HK-2 (cell line): ENCODE data around the gene TRAF4.
"Not testable (repeated sequence)": the region's sequence is repeated elsewhere in the genome, so short reads cannot be mapped to it uniquely, and the experiment has no call there.

Experiments used
- DNase-seq: peaks from one replicate; pipeline ENCODE4 v3.0.0-alpha.2; 2018; ENCODE audit not compliant: unreplicated experiment

TRAF4 gene

GRCh38 chr17:28729950-28730330 is 13.9 kb upstream of the TRAF4 start:
- no peak for DNase-seq

- no peak for DNase-seq
These were observed 10.5 kb upstream of the TRAF4 start for GRCh38 chr17:28733346-28733745.

GRCh38 chr17:28734712-28735241 is 9.0 kb upstream of the TRAF4 start:
- DNase-seq = no peak

- DNase-seq = no peak
These were observed 8.5 kb upstream of the TRAF4 start for GRCh38 chr17:28735242-28735722.

GRCh38 chr17:28735913-28736769 is 7.7 kb upstream of the TRAF4 start:
- not testable (repeated sequence) for DNase-seq

- no peak for DNase-seq
These were observed 6.5 kb upstream of the TRAF4 start for GRCh38 chr17:28737316-28737715.

GRCh38 chr17:28737770-28738679 is 5.8 kb upstream of the TRAF4 start:
- peak; percentile 81 for DNase-seq

- no peak for DNase-seq
These were observed 5.0 kb upstream of the TRAF4 start for GRCh38 chr17:28738680-28739384.

GRCh38 chr17:28740406-28741357 is 3.1 kb upstream of the TRAF4 start:
- DNase-seq = no peak

- no peak for DNase-seq
These were observed 2.2 kb upstream of the TRAF4 start for GRCh38 chr17:28741358-28742349.

- DNase-seq = peak; percentile 74
These were observed 527 bp downstream of the TRAF4 start for GRCh38 chr17:28744104-28744971.

GRCh38 chr17:28744972-28745785 is 1.4 kb downstream of the TRAF4 start:
- peak; percentile 64 for DNase-seq

- peak; percentile 64 for DNase-seq
These were observed 2.1 kb downstream of the TRAF4 start for GRCh38 chr17:28745786-28746411.

- DNase-seq = no peak
These were observed 2.8 kb downstream of the TRAF4 start for GRCh38 chr17:28746611-28747050.

GRCh38 chr17:28747051-28747691 is 3.4 kb downstream of the TRAF4 start:
- no peak for DNase-seq
